ENCODE results near the gene SNURF. TPM values are rescaled to one million over a fixed set of nuclear protein-coding genes. Genes with fewer than 3 reads are reported as not detected.

Gene SNURF
- total RNA-seq (2021), result 11.8 and 26.0 TPM in 2 replicates
- Bru-seq, nascent RNA, result percentile 82 among the genes with signal in this experiment
- BruChase-seq, experiment 1, labeled RNA remaining after a 2-hour chase, result percentile 98 among the genes with signal in this experiment
- BruChase-seq, experiment 2, labeled RNA remaining after a 6-hour chase, result percentile 88 among the genes with signal in this experiment
- long read RNA-seq, partial matches to known transcripts, result 0 of 4 reads
- long read RNA-seq, other reads (novel, unspliced or antisense), result 0 of 4 reads

- Histone ChIP-seq H3K4me1 (ENCODE audit: insufficient read depth, low read length, poor library complexity, severe bottlenecking) (no peaks in the 10 kb centered on the region), H3K27ac (ENCODE audit: low read depth, low read length, poor library complexity, severe bottlenecking) (peak within 1 kb of the TSS; percentile 74), H3K27me3 (replicated peaks; ENCODE audit: insufficient read depth, low read depth, low read length, poor library complexity) (no peaks in the 10 kb centered on the region), H3K9me3 (ENCODE audit: low read depth, low read length, poor library complexity, severe bottlenecking) (peaks cover 8% of the 10 kb centered on the region), H3K36me3 (ENCODE audit: insufficient read depth, low read length, poor library complexity, severe bottlenecking) (no peaks in the 10 kb centered on the region), H3K4me3 (ENCODE audit: low read depth, low read length, poor library complexity, severe bottlenecking) (peak within 1 kb of the TSS; percentile 82)
- intact Hi-C loops (cut with micrococcal nuclease; ENCODE audit: unreplicated experiment), result loop anchor here (10.0 kb wide), 1 partner anchor 90 kb away; no protein-coding TSS in a partner anchor
- POLR2A ChIA-PET (ENCODE audit: low non-redundant PET), result no interaction called here
- DNase-seq (ENCODE audit: low spot score), result peak; percentile 64
- CTCF ChIA-PET, result no interaction called here
- TF ChIP-seq, protein P1, sequence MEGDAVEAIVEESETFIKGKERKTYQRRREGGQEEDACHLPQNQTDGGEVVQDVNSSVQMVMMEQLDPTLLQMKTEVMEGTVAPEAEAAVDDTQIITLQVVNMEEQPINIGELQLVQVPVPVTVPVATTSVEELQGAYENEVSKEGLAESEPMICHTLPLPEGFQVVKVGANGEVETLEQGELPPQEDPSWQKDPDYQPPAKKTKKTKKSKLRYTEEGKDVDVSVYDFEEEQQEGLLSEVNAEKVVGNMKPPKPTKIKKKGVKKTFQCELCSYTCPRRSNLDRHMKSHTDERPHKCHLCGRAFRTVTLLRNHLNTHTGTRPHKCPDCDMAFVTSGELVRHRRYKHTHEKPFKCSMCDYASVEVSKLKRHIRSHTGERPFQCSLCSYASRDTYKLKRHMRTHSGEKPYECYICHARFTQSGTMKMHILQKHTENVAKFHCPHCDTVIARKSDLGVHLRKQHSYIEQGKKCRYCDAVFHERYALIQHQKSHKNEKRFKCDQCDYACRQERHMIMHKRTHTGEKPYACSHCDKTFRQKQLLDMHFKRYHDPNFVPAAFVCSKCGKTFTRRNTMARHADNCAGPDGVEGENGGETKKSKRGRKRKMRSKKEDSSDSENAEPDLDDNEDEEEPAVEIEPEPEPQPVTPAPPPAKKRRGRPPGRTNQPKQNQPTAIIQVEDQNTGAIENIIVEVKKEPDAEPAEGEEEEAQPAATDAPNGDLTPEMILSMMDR (conservative IDR thresholded peaks at IDR 0.05; ENCODE audit: low read depth, low read length), result no peak
- no peak for TF ChIP-seq EZH2 (IDR thresholded peaks at IDR 0.05; ENCODE audit: borderline replicate concordance, low read depth, low read length, poor library complexity, severe bottlenecking)
- no TSS peak for BruUV-seq (replicated peaks)
Measured at GRCh38 chr15:24954783-24955530, at the start of gene SNURF, which contains the start of gene SNRPN. Gene SNURF (plus strand): TSS chr15:24954987. CDS start chr15:24955049, 62 bp downstream. Gene SNRPN (plus strand): TSS chr15:24954987. CDS start chr15:24974454, 19,467 bp downstream.

- no TSS peak for BruUV-seq (replicated peaks)
- no peak overlapping the region for H3K27ac ChIP-seq (ENCODE audit: low read depth, low read length, poor library complexity, severe bottlenecking)
- H3K4me1 ChIP-seq (ENCODE audit: insufficient read depth, low read length, poor library complexity, severe bottlenecking), result no peaks in the 10 kb centered on the region
- H3K9me3 ChIP-seq (ENCODE audit: low read depth, low read length, poor library complexity, severe bottlenecking), result peaks cover 21% of the 10 kb centered on the region
- no peaks in the 10 kb centered on the region for H3K27me3 ChIP-seq (replicated peaks; ENCODE audit: insufficient read depth, low read depth, low read length, poor library complexity)
- no peak for TF ChIP-seq EZH2 (IDR thresholded peaks at IDR 0.05; ENCODE audit: borderline replicate concordance, low read depth, low read length, poor library complexity, severe bottlenecking)
- TF ChIP-seq, protein P1 (conservative IDR thresholded peaks at IDR 0.05; ENCODE audit: low read depth, low read length), result no peak
- H3K36me3 ChIP-seq (ENCODE audit: insufficient read depth, low read length, poor library complexity, severe bottlenecking), result no peaks in the 10 kb centered on the region
- ChIA-PET POLR2A (ENCODE audit: low non-redundant PET) (no interaction called here), CTCF (no interaction called here)
- no peak overlapping the region for H3K4me3 ChIP-seq (ENCODE audit: low read depth, low read length, poor library complexity, severe bottlenecking)
- DNase-seq (ENCODE audit: low spot score), result no peak
- intact Hi-C loops (cut with micrococcal nuclease; ENCODE audit: unreplicated experiment), result no loop called here
Measured at GRCh38 chr15:24916305-24917009, 38.3 kb upstream of the SNURF start.

DNA sequence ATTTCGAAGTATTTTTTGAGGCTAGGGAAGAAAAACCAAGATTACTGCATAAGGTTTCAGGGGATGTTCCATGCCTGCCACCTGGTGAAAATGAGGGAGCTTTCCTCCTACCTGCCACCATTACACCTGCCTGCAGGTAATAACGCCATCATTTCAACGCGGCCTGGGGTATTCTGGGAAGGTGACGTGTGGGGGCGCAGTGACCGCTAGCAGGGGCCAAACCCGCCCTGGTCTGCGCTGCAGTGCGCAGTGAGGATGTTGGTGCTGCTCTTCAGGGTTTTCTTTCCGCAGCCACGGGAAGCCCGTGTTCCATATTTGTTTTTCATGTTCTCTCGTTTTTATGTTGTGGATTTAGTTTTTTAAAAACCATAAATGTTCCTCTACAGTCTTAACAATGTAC, 37.4 kb upstream of the SNURF start:
- CTCF ChIA-PET, result no interaction called here
- TF ChIP-seq, protein P1 (conservative IDR thresholded peaks at IDR 0.05; ENCODE audit: low read depth, low read length), result no peak
- no peak for TF ChIP-seq EZH2 (IDR thresholded peaks at IDR 0.05; ENCODE audit: borderline replicate concordance, low read depth, low read length, poor library complexity, severe bottlenecking)
- no TSS peak for BruUV-seq (replicated peaks)
- no peaks in the 10 kb centered on the region for H3K36me3 ChIP-seq (ENCODE audit: insufficient read depth, low read length, poor library complexity, severe bottlenecking)
- intact Hi-C loops (cut with micrococcal nuclease; ENCODE audit: unreplicated experiment), result no loop called here
- no peak overlapping the region for H3K27ac ChIP-seq (ENCODE audit: low read depth, low read length, poor library complexity, severe bottlenecking)
- POLR2A ChIA-PET (ENCODE audit: low non-redundant PET), result no interaction called here
- no peak overlapping the region for H3K4me3 ChIP-seq (ENCODE audit: low read depth, low read length, poor library complexity, severe bottlenecking)
- no peak for DNase-seq (ENCODE audit: low spot score)
- no peaks in the 10 kb centered on the region for H3K4me1 ChIP-seq (ENCODE audit: insufficient read depth, low read length, poor library complexity, severe bottlenecking)
- no peaks in the 10 kb centered on the region for H3K27me3 ChIP-seq (replicated peaks; ENCODE audit: insufficient read depth, low read depth, low read length, poor library complexity)
- peaks cover 15% of the 10 kb centered on the region for H3K9me3 ChIP-seq (ENCODE audit: low read depth, low read length, poor library complexity, severe bottlenecking)

Data from A673 (cell line).